Measurements from ENCODE around the gene ACSS3.
"Not testable (repeated sequence)": the region's sequence is repeated elsewhere in the genome, so short reads cannot be mapped to it uniquely, and the experiment has no call there.

Gene ACSS3

GRCh38 chr12:81089412-81089811 lies 11.5 kb downstream of the ACSS3 start:
- no peak overlapping the region for H3K9ac ChIP-seq
- H3K27ac ChIP-seq, result no peak overlapping the region
- no peak overlapping the region for H3K4me3 ChIP-seq
- TF ChIP-seq Cebpa-rat (IDR thresholded peaks at IDR 0.05), result no peak
- H3K36me3 ChIP-seq, result no peaks in the 10 kb centered on the region
- no peak overlapping the region for H3K4me2 ChIP-seq
- no peaks in the 10 kb centered on the region for H3K27me3 ChIP-seq
- H4K20me1 ChIP-seq, result no peaks in the 10 kb centered on the region
- H3K4me1 ChIP-seq, result peaks cover 0 to 14% (median 0%) of the 10 kb centered on the region in 10 experiments; a peak in 4 of 20 replicates
- no peaks in the 10 kb centered on the region for H3K9me3 ChIP-seq (replicated peaks in 1 of 11)

- no peak overlapping the region for H3K4me3 ChIP-seq
- TF ChIP-seq Cebpa-rat (IDR thresholded peaks at IDR 0.05), result no peak
- H3K27me3 ChIP-seq, result no peaks in the 10 kb centered on the region
- no peak overlapping the region for H3K4me2 ChIP-seq
- H3K27ac ChIP-seq, result no peak overlapping the region
- no peaks in the 10 kb centered on the region for H3K36me3 ChIP-seq
- peaks cover 0 to 14% (median 6%) of the 10 kb centered on the region in 10 experiments; a peak in 7 of 20 replicates for H3K4me1 ChIP-seq
- H3K9me3 ChIP-seq (replicated peaks in 1 of 11), result no peaks in the 10 kb centered on the region
- H3K9ac ChIP-seq, result no peak overlapping the region
- no peaks in the 10 kb centered on the region for H4K20me1 ChIP-seq
Measured at GRCh38 chr12:81092053-81092452, 14.2 kb downstream of the ACSS3 start.

GRCh38 chr12:81094718-81095360 lies 17.0 kb downstream of the ACSS3 start:
- TF ChIP-seq Cebpa-rat (IDR thresholded peaks at IDR 0.05), result no peak
- H3K9me3 ChIP-seq (replicated peaks in 1 of 11), result no peaks in the 10 kb centered on the region
- no peaks in the 10 kb centered on the region for H3K27me3 ChIP-seq
- peaks cover 0 to 14% (median 6%) of the 10 kb centered on the region in 10 experiments; a peak in 7 of 20 replicates for H3K4me1 ChIP-seq
- H3K9ac ChIP-seq, result no peak overlapping the region
- no peak overlapping the region for H3K27ac ChIP-seq
- peak overlapping the region in 4 of 11 experiments; percentile 12 to 39 (median 24); a peak in 4 of 22 replicates for H3K4me2 ChIP-seq
- no peaks in the 10 kb centered on the region for H4K20me1 ChIP-seq
- no peaks in the 10 kb centered on the region for H3K36me3 ChIP-seq
- no peak overlapping the region for H3K4me3 ChIP-seq

- no peak overlapping the region for H3K27ac ChIP-seq
- H3K9ac ChIP-seq, result no peak overlapping the region
- H3K36me3 ChIP-seq, result no peaks in the 10 kb centered on the region
Measured at GRCh38 chr12:81095501-81096232, 17.8 kb downstream of the ACSS3 start.

GRCh38 chr12:81105687-81106086 lies 27.8 kb downstream of the ACSS3 start:
- H3K9ac ChIP-seq, result no peak overlapping the region
- H3K9me3 ChIP-seq (replicated peaks in 1 of 11), result no peaks in the 10 kb centered on the region
- H3K4me2 ChIP-seq, result no peak overlapping the region
- no peak overlapping the region for H3K27ac ChIP-seq
- H3K27me3 ChIP-seq, result no peaks in the 10 kb centered on the region
- no peak for TF ChIP-seq Cebpa-rat (IDR thresholded peaks at IDR 0.05)
- H4K20me1 ChIP-seq, result no peaks in the 10 kb centered on the region
- no peak overlapping the region for H3K4me3 ChIP-seq
- no peaks in the 10 kb centered on the region for H3K4me1 ChIP-seq
- H3K36me3 ChIP-seq, result no peaks in the 10 kb centered on the region

More at GRCh38 chr12:81095501-81096232, 17.8 kb downstream of the ACSS3 start:
- no peak overlapping the region for H3K4me3 ChIP-seq
- peaks cover 0 to 14% (median 6%) of the 10 kb centered on the region in 10 experiments; a peak in 7 of 20 replicates for H3K4me1 ChIP-seq
- no peaks in the 10 kb centered on the region for H3K9me3 ChIP-seq (replicated peaks in 1 of 11)
- no peaks in the 10 kb centered on the region for H3K27me3 ChIP-seq
- no peaks in the 10 kb centered on the region for H4K20me1 ChIP-seq
- H3K4me2 ChIP-seq, result peak overlapping the region in 5 of 11 experiments; percentile 8 to 31 (median 13); a peak in 7 of 22 replicates
- no peak for TF ChIP-seq Cebpa-rat (IDR thresholded peaks at IDR 0.05)

- Histone ChIP-seq H3K36me3 (no peaks in the 10 kb centered on the region), H4K20me1 (no peaks in the 10 kb centered on the region), H3K4me3 (no peak overlapping the region), H3K9me3 (replicated peaks in 1 of 11) (peaks cover 0 to 9% (median 0%) of the 10 kb centered on the region in 11 experiments; a peak in 2 of 22 replicates), H3K27me3 (no peaks in the 10 kb centered on the region), H3K4me1 (no peaks in the 10 kb centered on the region), H3K4me2 (no peak overlapping the region), H3K27ac (no peak overlapping the region), H3K9ac (no peak overlapping the region)
- TF ChIP-seq Cebpa-rat (IDR thresholded peaks at IDR 0.05), result no peak
Measured at GRCh38 chr12:81114226-81114625, 36.3 kb downstream of the ACSS3 start.

GRCh38 chr12:81119069-81119468 lies 41.2 kb downstream of the ACSS3 start:
- H3K4me3 ChIP-seq, H4K20me1 ChIP-seq, H3K4me1 ChIP-seq, H3K27me3 ChIP-seq, H3K9ac ChIP-seq, H3K27ac ChIP-seq, H3K4me2 ChIP-seq, H3K36me3 ChIP-seq: not testable (repeated sequence)
- peaks cover 0 to 12% (median 0%) of the 10 kb centered on the region in 11 experiments; a peak in 3 of 22 replicates for H3K9me3 ChIP-seq (replicated peaks in 1 of 11)

GRCh38 chr12:81120961-81121360 lies 43.1 kb downstream of the ACSS3 start:
- H3K36me3 ChIP-seq, result no peaks in the 10 kb centered on the region
- no peaks in the 10 kb centered on the region for H3K4me1 ChIP-seq
- no peaks in the 10 kb centered on the region for H4K20me1 ChIP-seq
- no peak overlapping the region for H3K4me2 ChIP-seq
- H3K9ac ChIP-seq, result no peak overlapping the region
- peaks cover 0 to 12% (median 0%) of the 10 kb centered on the region in 11 experiments; a peak in 3 of 22 replicates for H3K9me3 ChIP-seq (replicated peaks in 1 of 11)
- H3K4me3 ChIP-seq, result no peak overlapping the region
- no peak for TF ChIP-seq Cebpa-rat (IDR thresholded peaks at IDR 0.05)
- H3K27ac ChIP-seq, result no peak overlapping the region
- no peaks in the 10 kb centered on the region for H3K27me3 ChIP-seq

GRCh38 chr12:81123611-81124010 lies 45.7 kb downstream of the ACSS3 start:
- H3K9me3 ChIP-seq (replicated peaks in 1 of 11), result peaks cover 0 to 9% (median 0%) of the 10 kb centered on the region in 11 experiments; a peak in 3 of 22 replicates
- no peaks in the 10 kb centered on the region for H4K20me1 ChIP-seq
- no peak for TF ChIP-seq Cebpa-rat (IDR thresholded peaks at IDR 0.05)
- H3K27ac ChIP-seq, result no peak overlapping the region
- no peak overlapping the region for H3K4me2 ChIP-seq
- no peak overlapping the region for H3K4me3 ChIP-seq
- H3K27me3 ChIP-seq, result no peaks in the 10 kb centered on the region
- no peak overlapping the region for H3K9ac ChIP-seq
- H3K4me1 ChIP-seq, result 0 out of 20 replicates have a peak, but pooled peaks cover 0 to 5% (median 0%) of the 10 kb centered on the region in 10 experiments
- no peaks in the 10 kb centered on the region for H3K36me3 ChIP-seq
